HG03025 (cell line): Measurements from ENCODE around the gene BCL2L1.
"Not testable (repeated sequence)": the region's sequence is repeated elsewhere in the genome, so short reads cannot be mapped to it uniquely, and the experiment has no call there.

Experiments
- ATAC-seq: cut with Tn5 transposase; IDR thresholded peaks from one replicate; pipeline ENCODE4 v1.9.1; 2021; ENCODE audit warnings: mild to moderate bottlenecking, moderate library complexity; ENCODE audit not compliant: unreplicated experiment, low FRiP score

The BCL2L1 gene

GRCh38 chr20:31662372-31662854, 60.3 kb downstream of the BCL2L1 start:
- ATAC-seq = no peak

GRCh38 chr20:31661625-31662371, 60.9 kb downstream of the BCL2L1 start:
- peak; percentile 48 for ATAC-seq

GRCh38 chr20:31654534-31654933, 68.1 kb downstream of the BCL2L1 start:
- no peak for ATAC-seq

GRCh38 chr20:31653561-31653960, 69.1 kb downstream of the BCL2L1 start:
- no peak for ATAC-seq

- no peak for ATAC-seq
These were observed 69.7 kb downstream of the BCL2L1 start for GRCh38 chr20:31652917-31653396.

- ATAC-seq = not testable (repeated sequence)
These were observed 74.6 kb downstream of the BCL2L1 start for GRCh38 chr20:31648104-31648503.

- ATAC-seq = no peak
These were observed 78.0 kb downstream of the BCL2L1 start for GRCh38 chr20:31644701-31645100.

GRCh38 chr20:31643522-31643921, 79.1 kb downstream of the BCL2L1 start:
- no peak for ATAC-seq

GRCh38 chr20:31642837-31643236, 79.8 kb downstream of the BCL2L1 start:
- ATAC-seq = no peak

- ATAC-seq = no peak
These were observed 81.3 kb downstream of the BCL2L1 start for GRCh38 chr20:31641391-31641790.

GRCh38 chr20:31640259-31640658, 82.4 kb downstream of the BCL2L1 start:
- no peak for ATAC-seq

- no peak for ATAC-seq
These were observed 83.9 kb downstream of the BCL2L1 start for GRCh38 chr20:31638816-31639215.

GRCh38 chr20:31638317-31638716, 84.4 kb downstream of the BCL2L1 start:
- ATAC-seq = no peak

- ATAC-seq = no peak
These were observed 85.0 kb downstream of the BCL2L1 start, which contains the start of gene COX4I2 for GRCh38 chr20:31637660-31638059. TSS of gene COX4I2 (plus strand) at chr20:31637912. CDS start at chr20:31639018, 1,106 bp downstream.

- no peak for ATAC-seq
These were observed 89.2 kb downstream of the BCL2L1 start for GRCh38 chr20:31633339-31633914.

- ATAC-seq = no peak
These were observed 89.9 kb downstream of the BCL2L1 start for GRCh38 chr20:31632548-31633338.

GRCh38 chr20:31630187-31630790, 92.4 kb downstream of the BCL2L1 start:
- ATAC-seq = no peak

GRCh38 chr20:31628057-31628456, 94.6 kb downstream of the BCL2L1 start:
- not testable (repeated sequence) for ATAC-seq

- ATAC-seq = not testable (repeated sequence)
These were observed 96.1 kb downstream of the BCL2L1 start for GRCh38 chr20:31626534-31626933.

GRCh38 chr20:31623123-31623505, 99.6 kb downstream of the BCL2L1 start:
- not testable (repeated sequence) for ATAC-seq

- no peak for ATAC-seq
These were observed 102.4 kb downstream of the BCL2L1 start for GRCh38 chr20:31620246-31620645.
